HG03442 (cell line): Measurements from ENCODE around the gene BTLA.
"Not testable (repeated sequence)": the region's sequence is repeated elsewhere in the genome, so short reads cannot be mapped to it uniquely, and the experiment has no call there.

ENCODE experiments used
- ATAC-seq: cut with Tn5 transposase; IDR thresholded peaks from one replicate; pipeline ENCODE4 v1.9.1; 2021; ENCODE audit warnings: mild to moderate bottlenecking, moderate library complexity; ENCODE audit not compliant: unreplicated experiment

Gene BTLA

GRCh38 chr3:112492124-112492523 lies 7.1 kb downstream of the BTLA start:
- no peak for ATAC-seq

- ATAC-seq, result no peak
Observed at GRCh38 chr3:112491373-112491772, 7.9 kb downstream of the BTLA start.

- peak; percentile 62 for ATAC-seq
Observed at GRCh38 chr3:112489674-112490479, 9.4 kb downstream of the BTLA start.

- ATAC-seq, result no peak
Observed at GRCh38 chr3:112486811-112487505, 12.3 kb downstream of the BTLA start.

- ATAC-seq, result no peak
Observed at GRCh38 chr3:112484352-112484751, 14.9 kb downstream of the BTLA start.

GRCh38 chr3:112482675-112483074 lies 16.6 kb downstream of the BTLA start:
- no peak for ATAC-seq

- no peak for ATAC-seq
Observed at GRCh38 chr3:112481302-112481721, 18.0 kb downstream of the BTLA start.

- ATAC-seq, result no peak
Observed at GRCh38 chr3:112477891-112478290, 21.4 kb downstream of the BTLA start.

GRCh38 chr3:112476346-112476745 lies 22.9 kb downstream of the BTLA start:
- no peak for ATAC-seq

- ATAC-seq, result no peak
Observed at GRCh38 chr3:112474796-112475195, 24.5 kb downstream of the BTLA start.

- ATAC-seq, result no peak
Observed at GRCh38 chr3:112472691-112473090, 26.6 kb downstream of the BTLA start.

- no peak for ATAC-seq
Observed at GRCh38 chr3:112471596-112472325, 27.5 kb downstream of the BTLA start.

GRCh38 chr3:112470788-112471187 lies 28.5 kb downstream of the BTLA start:
- ATAC-seq, result no peak

GRCh38 chr3:112469671-112470070 lies 29.6 kb downstream of the BTLA start:
- no peak for ATAC-seq

GRCh38 chr3:112467539-112467938 lies 31.7 kb downstream of the BTLA start:
- no peak for ATAC-seq

GRCh38 chr3:112466020-112466419 lies 33.3 kb downstream of the BTLA start:
- ATAC-seq, result no peak

- peak; percentile 38 for ATAC-seq
Observed at GRCh38 chr3:112464264-112464663, 35.0 kb downstream of the BTLA start.

GRCh38 chr3:112463250-112463649 lies 36.0 kb downstream of the BTLA start:
- ATAC-seq, result peak; percentile 35

- ATAC-seq, result not testable (repeated sequence)
Observed at GRCh38 chr3:112461787-112462186, 37.5 kb downstream of the BTLA start.

- peak; percentile 44 for ATAC-seq
Observed at GRCh38 chr3:112460519-112461195, 38.6 kb downstream of the BTLA start.

- no peak for ATAC-seq
Observed at GRCh38 chr3:112459750-112460149, 39.5 kb downstream of the BTLA start.
